ENCODE results near the gene ICE1. TPM values are rescaled to one million over a fixed set of nuclear protein-coding genes. Genes with fewer than 3 reads are reported as not detected.

Gene ICE1
- total and polyA plus RNA-seq, 9 of the 15 experiments (the other 6 are each of a cell fraction or from before 2014, with no cell fraction given), result 4.9 to 47.4 (median 28.2) TPM

GRCh38 chr5:5494489-5495402 is 72.3 kb downstream of the ICE1 start (continued):
- TF ChIP-seq E2F1 (CRISPR knock-in tag; IDR thresholded peaks at IDR 0.05), result no peak
- TF ChIP-seq LARP7 (IDR thresholded peaks at IDR 0.05), result no peak
- TF ChIP-seq NRF1 (conservative IDR thresholded peaks at IDR 0.05 in 1 of 2, IDR thresholded peaks at IDR 0.05 in 1 of 2), result peak; percentile 51 to 62
- peak in 2 of 3 experiments; percentile 20 to 51 for TF ChIP-seq YY1 (IDR thresholded peaks at IDR 0.05; ENCODE audit: borderline replicate concordance in 1 of 3, control insufficient read depth in 1 of 3, extremely low read depth in 1 of 3, insufficient read depth in 3 of 3, insufficient read length in 1 of 3, insufficient replicate concordance in 2 of 3, low read depth in 1 of 3, low read length in 2 of 3)
- peak; percentile 81 for TF ChIP-seq NFIC (IDR thresholded peaks at IDR 0.05)
- TF ChIP-seq MIER1 (IDR thresholded peaks at IDR 0.05; ENCODE audit: low read depth), result no peak
- TF ChIP-seq BHLHE40 (IDR thresholded peaks at IDR 0.05; ENCODE audit: low read length), result peak; percentile 77
- no peak for TF ChIP-seq ATF3 (IDR thresholded peaks at IDR 0.05)
- no peak for TF ChIP-seq ATF3 (CRISPR knock-in tag; conservative IDR thresholded peaks at IDR 0.05)
- TF ChIP-seq MECOM (CRISPR knock-in tag; IDR thresholded peaks at IDR 0.05), result no peak
- no peak for TF ChIP-seq PREB (CRISPR knock-in tag; IDR thresholded peaks at IDR 0.05)
- no peak for TF ChIP-seq HCFC1 (IDR thresholded peaks at IDR 0.05; ENCODE audit: low read depth, low read length)
- no peak for TF ChIP-seq ZBTB17 (CRISPR knock-in tag; IDR thresholded peaks at IDR 0.05)
- no peak for TF ChIP-seq NR1H2 (CRISPR knock-in tag; IDR thresholded peaks at IDR 0.05)
- no peak for TF ChIP-seq KAT2B (IDR thresholded peaks at IDR 0.05; ENCODE audit: low read depth, low read length)
- TF ChIP-seq SIX5 (IDR thresholded peaks at IDR 0.05; ENCODE audit: borderline replicate concordance in 1 of 2, insufficient read depth in 1 of 2, low read depth in 1 of 2, low read length in 2 of 2), result no peak
- no peak for TF ChIP-seq L3MBTL2 (IDR thresholded peaks at IDR 0.05)
- no peak for TF ChIP-seq ZKSCAN3 (CRISPR knock-in tag; IDR thresholded peaks at IDR 0.05)
- no peak for TF ChIP-seq ATF1 (CRISPR knock-in tag; IDR thresholded peaks at IDR 0.05)
- TF ChIP-seq ATF1 (tag; IDR thresholded peaks at IDR 0.05), result no peak
- no peak for TF ChIP-seq ELF1 (tag; IDR thresholded peaks at IDR 0.05)
- TF ChIP-seq RNF219 (CRISPR knock-in tag; IDR thresholded peaks at IDR 0.05), result no peak
- TF ChIP-seq TBP (optimal IDR thresholded peaks at IDR 0.05; ENCODE audit: low read depth, low read length), result no peak

Data from K562 (cell line).